GM19452 (cell line): ENCODE data around the gene CLCNKB.

Experiments used
- ATAC-seq: cut with Tn5 transposase; IDR thresholded peaks from one replicate; pipeline ENCODE4 v1.9.1; 2021; ENCODE audit not compliant: unreplicated experiment

The CLCNKB gene

DNA sequence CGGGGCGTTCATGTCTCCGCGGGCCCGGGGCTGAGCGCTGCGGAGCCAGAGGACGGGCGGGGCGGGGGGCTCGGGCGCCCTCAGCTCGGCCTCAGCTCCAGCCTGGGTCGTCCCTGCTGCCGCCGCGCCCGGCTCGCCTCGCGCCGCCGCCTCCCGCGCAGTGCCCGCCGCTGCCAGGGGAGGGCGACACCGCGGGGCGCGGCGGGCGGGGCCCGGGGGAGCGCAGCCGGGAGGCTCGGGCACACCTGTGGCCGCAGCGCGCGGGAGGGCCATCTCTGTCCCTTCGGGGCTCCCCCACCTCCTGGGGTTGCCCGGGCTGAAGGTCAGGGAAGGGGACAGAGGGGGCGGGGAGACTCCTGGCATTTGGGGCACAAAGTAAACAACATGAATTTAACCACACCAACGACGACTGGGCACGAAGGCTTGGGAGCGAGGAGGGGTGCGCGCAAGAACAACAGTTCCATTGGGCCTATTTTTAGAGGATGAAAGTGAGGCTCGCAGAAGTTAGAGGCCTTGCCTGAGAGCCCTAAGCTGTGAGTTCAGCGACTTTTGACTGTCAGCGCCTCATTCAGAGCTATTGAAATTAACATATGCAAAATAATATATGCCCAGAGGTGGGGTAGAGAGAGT, 30.0 kb downstream of the CLCNKB start, which contains the start of gene FAM131C:
FAM131C (minus strand) TSS at position 162 of the 630 bp plus-strand sequence. CDS start 209 bp downstream, outside the sequence.
- ATAC-seq: no peak

DNA sequence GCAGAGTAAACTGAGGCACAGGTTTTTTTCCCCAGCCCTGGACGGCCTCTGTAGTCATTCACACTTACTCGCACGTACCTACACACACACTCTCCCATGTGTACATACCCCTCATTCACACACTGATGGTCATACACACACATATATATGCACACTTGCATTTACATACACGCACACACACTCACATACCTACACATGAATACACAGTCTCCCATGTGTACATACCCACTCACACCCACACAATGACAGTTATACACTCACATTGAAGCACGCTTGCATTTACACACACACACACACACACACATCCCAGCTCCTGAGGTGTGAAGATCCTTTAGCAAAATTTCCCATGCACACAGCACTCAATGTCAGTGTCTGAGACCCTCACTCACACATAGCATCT, 30.6 kb downstream of the CLCNKB start:
- ATAC-seq: no peak

DNA sequence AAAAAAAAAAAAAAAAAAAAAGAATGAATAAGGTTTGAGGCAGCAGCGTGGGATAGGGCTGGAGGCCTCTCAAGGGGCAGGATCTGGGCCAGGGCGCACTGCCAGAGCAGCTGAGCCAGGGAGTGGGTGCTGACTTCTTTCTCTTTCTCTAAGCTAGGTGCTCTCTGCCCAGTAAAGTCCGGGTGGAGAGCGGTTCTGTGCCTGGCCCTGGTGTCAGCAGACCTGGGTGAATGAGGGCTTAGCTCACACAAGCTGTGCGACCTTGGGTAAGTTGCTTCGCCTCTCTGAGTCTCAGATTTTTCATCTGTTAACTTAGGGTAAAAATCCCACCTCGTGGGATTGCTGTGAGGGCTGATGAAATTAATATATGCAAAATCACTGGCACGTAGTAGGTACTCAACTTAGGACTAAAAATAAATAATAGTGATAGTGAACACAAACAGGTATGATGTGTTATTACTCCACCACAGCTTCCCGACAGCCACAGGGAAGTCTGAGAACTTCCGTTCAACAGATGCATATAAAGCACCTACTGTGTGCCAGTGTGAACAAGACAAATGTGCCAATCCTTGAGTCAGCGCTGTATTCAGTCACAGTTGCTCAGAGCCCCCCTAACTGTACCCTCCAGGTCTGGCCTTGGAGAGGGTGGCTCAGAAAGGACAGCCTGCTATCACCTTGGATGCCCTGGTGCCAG, 31.9 kb downstream of the CLCNKB start:
- no peak for ATAC-seq

DNA sequence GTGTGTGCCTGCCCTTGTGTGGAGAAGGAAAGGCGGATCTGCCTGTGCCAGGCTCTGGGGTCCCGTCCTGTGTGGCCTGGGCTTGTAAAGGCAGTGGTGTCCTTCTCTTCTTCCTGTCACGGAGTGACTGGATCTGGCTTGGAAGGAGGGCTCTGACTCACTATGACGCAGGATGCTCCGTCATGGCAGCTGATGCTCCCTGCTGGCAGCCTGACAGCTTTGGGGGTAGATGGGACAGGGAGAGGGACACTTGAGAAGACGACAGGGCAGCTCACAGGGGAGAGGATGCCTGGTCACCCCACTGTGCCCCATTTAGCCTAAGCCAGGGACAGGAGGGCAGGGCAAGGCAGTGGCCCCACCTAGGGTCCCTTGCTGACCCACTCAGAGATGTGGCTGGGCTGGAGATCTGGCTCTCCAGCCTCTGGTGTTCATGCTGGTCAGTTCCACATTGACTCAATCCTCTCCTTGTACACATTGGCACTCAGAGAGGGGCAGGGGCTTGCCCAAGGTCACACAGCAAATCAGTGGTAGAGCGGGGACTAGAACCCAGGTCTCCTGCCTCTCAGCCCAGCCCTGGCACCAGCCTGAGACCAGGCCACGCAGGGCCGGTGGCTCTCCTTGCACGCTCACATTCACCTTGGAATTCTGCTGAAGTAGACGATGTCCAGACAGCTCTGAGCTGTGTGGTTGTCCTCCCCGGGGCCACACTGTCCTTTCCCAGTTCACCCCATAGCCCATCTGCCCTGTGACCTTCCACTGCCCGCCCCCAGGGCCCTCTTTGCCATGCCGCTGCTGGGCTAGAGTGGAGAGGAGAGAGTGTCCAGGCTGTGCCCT, 32.7 kb downstream of the CLCNKB start:
- ATAC-seq: no peak

DNA sequence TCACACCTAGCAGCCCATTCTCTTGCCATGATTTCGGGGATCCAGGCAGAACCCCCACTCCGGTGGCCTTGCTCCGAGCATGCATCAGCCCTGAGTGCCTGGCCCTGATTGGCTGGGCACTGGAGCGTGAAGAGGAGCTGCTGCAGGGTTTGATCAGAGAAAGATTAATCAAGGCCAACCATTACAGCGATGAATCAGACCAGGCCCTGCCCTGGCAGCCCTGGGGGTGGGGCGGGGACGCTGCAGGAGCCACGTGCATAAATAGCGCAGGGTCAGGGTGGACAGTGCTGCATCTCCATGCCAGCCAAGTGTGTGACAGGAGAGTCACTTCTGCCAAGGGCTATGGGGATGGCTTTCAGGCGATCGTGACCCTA, 33.3 kb downstream of the CLCNKB start:
- no peak for ATAC-seq

DNA sequence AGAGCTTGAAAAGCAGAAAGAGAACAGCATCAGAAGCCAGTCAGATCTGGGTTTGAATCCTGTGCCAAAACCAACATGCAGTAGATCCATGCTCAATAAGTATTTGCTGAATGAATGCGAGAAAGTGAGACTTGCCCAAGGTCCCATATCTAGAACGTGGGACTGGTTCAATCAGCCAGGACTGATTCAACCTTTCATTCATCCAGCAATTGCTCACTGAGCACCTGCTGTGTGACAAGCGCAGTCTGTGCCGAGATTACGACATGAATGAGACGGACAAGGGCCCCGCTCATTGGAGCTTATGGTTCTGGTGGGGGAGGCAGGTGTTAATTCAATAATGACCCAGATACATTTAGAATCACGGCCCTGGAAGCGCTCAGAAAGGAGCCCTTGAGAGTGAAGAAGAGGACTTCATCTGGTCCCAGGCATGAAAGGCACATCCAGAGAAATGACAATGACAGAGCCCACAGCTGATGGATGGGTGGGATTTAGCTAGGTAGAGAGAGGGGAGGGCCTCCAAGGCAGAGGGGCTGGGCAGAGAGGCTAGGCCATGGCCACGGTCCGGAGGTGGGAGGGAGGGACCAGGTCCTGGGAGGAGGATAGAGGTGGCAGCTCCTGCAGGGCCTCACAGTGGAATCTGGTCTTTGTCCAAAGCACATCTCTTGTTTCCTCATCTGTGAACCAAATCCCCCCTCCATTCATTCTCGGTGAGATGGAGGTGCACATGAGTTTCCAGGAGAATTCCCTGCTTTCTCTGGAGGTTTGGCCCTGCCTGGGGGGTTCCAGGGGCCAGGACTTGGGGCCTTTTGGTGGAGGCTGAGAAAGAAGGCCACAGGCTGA, 34.0 kb downstream of the CLCNKB start:
- no peak for ATAC-seq

DNA sequence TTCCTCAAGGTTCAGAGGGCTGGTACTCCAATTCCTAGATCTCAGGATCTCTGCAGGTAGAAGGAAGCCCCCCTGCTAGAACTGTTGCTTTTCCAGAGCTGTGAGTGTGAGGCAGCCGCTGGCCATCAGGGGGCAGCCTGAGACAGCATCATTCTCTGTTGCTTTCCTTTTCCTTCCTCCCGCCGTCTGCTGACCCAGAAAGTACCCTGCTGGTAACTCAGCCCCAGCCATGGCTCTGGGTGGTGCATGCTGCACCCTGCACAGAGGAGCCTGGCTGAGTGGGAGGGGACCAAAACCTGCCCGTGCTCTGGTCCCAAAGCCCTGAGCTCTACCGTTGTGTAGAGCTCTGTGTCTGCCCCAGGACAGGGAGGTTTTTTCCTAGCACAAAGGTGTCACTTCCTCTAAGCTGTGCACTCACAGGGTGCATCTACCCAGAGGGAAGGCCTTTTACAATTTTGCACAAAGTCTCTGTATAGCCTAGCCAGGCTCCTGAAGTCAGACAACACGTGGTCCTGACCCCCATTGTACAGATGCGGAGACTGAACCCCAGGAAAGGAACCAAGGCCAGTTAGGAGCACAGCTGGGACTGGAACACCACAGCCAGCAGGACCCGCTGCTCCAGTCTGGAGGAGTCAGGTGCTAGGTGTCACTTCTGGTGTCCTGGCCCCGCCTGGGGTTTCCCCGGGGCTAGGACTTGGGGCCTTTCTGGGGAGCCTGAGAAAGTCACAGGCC, 35.5 kb downstream of the CLCNKB start:
- ATAC-seq: no peak

DNA sequence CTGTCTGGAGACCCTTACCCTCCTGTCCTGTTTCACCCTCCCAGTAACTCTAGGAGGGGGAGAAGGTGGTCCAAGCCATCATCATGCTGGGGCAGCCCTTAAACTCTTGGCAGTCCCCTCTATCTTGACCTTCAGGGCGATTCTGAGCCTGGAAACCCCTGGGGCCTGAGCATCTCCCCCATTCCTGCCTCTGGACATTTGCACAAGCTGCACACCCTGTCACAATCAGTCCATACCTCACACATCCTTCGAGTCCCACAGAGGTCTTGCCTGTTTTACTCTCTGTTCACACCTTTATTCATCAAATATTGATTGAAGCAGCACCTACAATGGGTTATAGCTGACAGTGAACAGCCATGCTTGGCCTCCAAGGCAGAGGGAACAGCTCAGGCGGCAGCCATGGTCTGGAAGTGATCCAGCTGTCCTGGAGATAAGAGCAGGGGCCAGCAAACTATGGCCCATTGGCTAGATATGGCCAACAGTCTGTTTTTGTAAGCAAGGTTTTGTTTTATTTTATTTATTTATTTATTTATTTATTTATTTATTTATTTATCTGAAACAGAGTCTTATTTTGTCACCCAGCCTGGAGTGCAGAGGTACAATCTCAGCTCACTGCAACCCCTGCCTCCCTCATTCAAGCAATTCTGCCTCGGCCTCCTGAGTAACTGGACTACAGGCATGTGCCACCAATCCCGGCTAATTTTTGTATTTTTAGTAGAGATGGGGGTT, 37.0 kb downstream of the CLCNKB start:
- ATAC-seq: no peak

DNA sequence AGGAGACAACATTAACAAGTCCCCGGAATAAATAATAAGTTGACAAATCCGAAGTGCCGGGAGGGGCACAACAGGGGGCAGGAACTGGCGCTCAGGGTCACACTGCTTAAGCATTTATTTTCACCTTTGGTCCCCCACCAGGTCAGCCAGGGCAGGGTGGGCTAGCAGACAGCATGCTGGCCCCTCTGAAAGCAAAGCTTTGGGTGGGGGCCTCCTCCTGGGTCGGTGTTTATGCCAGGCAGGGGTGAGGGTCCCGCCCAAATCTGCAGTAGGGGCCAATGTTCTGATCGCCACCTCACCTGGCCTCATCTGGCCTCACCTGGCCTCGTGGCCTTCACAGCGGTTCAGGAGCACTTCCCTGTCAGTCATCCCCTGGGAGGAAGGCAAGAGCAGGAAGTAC, 38.1 kb downstream of the CLCNKB start:
- no peak for ATAC-seq

DNA sequence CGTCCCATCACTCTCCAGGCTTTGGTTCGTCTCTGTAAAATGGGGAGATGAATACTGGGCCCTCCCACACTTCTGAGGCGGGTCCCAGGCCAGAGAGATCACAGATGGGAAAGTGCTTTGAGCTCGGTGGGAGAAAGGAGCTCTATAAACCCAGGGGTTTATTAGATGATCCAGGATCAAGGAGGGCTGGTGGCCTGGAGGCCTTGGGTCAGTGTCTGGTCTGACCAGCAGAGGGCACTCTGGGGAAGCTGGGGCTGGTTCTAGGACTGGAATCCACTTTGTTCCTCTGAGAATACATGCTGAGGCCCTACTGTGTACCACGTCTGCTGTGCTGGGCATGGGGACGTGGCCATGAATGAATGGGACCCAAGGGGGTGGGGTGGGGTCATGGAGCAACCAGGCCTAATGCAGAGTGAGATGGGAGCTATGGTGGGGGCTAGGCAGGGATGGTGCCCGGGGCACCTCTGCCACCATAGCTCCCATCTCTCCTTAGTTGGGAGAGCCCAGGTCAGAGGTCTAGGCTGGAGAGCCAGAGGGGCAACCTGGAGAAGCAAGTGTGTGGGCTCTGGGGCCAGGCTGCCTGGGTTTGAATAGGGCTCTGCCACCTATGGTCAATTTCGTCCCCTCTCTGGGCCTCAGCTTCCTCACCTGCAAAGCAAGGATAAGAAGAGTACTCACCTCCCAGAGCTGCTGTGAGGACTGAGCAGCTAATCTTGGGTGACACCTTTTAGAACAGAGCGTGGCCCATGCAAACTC, 38.9 kb downstream of the CLCNKB start:
- ATAC-seq: no peak

DNA sequence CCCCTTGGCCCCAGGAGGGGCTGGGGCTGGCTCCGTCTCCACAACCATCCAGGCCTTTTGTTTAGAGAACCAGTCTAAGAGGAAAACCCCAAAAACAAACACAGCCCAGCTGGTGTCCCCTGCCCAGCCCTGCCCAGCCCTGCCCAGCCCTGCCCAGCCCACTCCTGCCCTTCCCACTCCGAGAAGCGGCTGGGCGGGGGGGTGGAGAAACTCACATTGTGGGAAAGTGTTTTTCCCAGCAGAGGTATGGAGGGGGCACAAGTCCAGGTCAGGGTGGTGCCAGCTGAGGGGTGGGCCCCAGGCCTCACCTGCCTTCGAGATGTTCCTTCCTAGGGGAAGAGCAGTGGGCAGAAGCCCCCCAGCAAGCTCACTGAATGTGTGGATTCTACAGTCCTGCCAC, 39.9 kb downstream of the CLCNKB start:
- ATAC-seq: no peak

DNA sequence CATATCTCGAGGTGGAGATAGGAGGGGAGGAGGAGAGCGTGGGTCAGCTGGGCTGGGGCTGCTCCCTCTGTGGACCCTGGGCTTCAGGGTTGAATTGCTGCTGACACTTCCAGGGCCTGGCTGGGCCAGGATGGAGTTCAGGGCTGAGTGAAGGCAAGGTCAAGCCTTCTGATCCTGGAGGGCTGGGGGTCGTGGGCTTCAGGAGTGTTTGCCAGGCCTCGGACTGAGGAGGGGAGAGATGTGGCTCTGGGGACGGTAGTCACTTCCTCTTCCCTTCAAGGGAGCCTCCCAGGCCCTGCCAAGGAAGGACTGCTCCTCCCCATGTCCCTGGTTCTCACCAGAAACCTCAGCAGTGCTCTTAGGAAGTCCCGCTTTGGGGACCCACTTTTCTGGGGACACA, 41.9 kb downstream of the CLCNKB start:
- ATAC-seq: no peak

DNA sequence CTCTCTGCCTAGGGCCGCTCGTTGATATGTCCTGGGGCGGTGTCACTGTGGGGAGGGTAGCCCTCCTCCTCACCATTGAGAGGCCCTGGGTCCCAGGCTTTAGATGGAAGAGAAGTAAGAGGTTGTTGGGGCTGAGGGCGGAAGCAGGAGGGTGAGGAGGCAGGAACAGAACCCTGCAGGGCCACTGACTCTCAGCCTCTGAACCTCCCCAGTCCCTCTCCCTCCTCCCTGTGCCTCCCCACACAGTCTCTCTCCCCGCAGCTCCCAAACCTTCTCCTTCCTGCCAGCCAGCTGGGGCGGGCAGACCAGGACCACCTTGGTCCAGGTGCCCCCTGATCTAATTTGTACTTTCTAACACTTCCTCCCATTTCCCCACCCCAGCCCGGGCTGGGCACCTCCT, 44.2 kb downstream of the CLCNKB start:
- no peak for ATAC-seq

DNA sequence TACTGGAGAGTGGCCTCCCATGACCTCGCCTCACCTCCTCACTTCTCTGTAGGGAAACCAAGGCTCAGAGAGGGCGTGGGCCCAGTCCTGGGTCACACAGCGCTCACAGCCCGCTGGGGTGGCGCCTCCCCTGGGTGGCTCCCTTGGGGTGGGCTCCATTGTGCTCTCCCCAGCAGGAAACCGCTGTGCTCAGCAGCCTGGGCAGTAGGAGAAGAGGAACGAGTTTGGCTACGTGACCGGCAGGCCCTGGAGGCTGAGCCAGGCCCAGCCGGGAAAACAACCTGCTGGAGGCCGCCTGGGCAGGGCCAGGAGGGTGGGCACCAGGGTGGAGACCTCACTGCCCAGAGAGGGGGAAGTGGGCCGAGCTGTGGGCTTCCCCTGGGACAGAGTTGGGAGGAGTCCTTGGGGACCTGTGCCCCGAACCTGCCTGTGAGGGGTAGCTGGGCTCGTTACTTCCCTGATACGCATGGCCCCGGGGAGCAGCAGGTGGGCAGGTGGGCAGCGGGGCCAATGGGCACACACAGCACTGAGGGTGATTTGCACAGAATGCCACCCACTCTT, 44.8 kb downstream of the CLCNKB start:
- no peak for ATAC-seq

DNA sequence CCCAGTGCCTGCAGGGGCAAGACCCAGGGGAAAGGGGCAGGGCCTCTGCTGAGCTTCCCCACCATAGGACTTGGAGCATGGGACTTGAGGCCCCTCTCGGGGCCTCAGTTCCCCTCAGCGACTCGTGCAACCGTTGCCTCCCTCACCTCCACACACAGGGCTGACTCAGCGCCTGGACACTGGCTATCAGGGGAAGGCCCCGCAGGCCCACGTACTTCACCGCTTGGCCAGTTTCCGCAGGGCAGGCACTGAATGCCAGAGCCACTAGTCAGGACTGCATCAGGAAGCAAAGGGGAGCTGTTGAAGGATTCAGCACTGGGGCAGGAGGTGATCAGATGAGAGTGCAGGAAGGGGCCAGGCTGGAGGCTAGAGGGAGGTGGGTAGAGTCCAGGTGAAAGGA, 45.4 kb downstream of the CLCNKB start:
- no peak for ATAC-seq

DNA sequence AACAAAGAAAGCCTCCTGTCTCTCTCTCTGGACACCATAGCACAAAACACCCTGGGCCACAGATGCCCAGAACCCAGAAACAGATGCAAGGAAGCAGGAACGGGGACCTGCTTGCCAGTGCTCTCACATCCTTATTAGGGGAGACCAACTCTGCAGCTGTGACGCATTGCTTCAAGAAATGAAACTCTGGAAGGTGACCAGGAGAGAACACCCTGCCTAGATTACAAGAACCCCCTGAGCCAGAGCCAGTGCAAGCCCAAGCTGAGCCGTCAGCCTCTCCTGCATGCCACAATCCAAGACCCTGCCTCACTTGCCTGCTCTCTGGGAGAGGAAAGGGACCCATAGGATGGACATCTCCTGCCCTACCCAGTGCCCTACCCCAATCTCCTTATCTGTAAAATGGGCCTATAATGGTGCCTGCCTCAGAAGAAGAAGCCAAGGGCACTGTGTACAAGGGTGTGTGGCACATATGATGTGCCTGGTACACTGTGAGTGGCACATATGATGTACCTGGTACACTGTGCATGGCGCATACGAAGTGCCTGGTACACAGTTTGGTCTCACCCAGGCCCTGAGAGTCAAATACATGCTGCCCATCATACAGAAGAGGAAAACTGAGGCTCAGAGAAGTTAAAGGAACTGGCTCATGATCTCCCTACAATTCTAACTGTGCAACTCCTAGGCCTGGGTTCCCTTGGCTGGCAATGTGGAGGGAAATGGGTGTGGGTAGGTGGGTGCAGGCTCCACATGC, 46.7 kb downstream of the CLCNKB start:
- ATAC-seq: no peak

DNA sequence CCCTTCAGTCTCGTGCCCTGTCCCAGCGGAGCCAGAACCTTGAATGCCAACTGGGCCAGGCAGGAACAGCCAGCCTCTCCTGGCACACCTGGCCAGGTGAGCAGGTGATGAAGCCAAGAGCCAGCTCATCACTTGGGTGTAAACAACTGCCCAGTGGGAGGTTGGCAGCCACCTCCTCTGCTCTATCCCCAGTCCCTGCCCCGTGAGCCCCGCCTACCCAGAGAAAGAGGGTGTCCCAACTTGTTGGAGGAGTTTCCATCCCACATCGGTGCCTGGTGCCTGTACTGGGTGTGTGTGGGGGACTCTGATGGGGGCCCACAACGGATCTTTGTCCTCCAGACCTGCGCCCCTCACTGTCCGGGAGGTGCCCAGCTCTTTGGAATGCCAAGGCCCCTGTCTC, 47.7 kb downstream of the CLCNKB start:
- no peak for ATAC-seq
